ENCODE measurements around the gene ARHGEF9. TPM values are rescaled to one million over a fixed set of nuclear protein-coding genes. Genes with fewer than 3 reads are reported as not detected.

Gene ARHGEF9
- total and polyA plus RNA-seq, 2 of the 8 experiments (the other 6 are each of a cell fraction or from before 2014, with no cell fraction given) = 28.7 to 31.8 TPM

- peak; percentile 80 to 86 for DNase-seq (ENCODE audit: low read depth in 1 of 2, low spot score in 2 of 2)
- Histone ChIP-seq H2BK20ac (ENCODE audit: low read length) (no peak overlapping the region), H2AFZ (ENCODE audit: low read length) (no peak overlapping the region), H3K27ac (ENCODE audit: low read depth, low read length) (peak overlapping the region; percentile 91; the same call in 1 of the 2 replicates), H2AK5ac (ENCODE audit: low read depth, low read length) (no peak overlapping the region), H4K20me1 (replicated peaks in 1 of 2; ENCODE audit: control insufficient read depth in 1 of 2, insufficient read depth in 2 of 2, low read length in 2 of 2) (peaks cover 0 to 4% of the 10 kb centered on the region in 2 experiments), H2BK120ac (replicated peaks; ENCODE audit: low read depth, low read length) (no peak overlapping the region), H3K4me1 (replicated peaks in 1 of 4; ENCODE audit: control insufficient read depth in 3 of 4, insufficient read depth in 4 of 4, low read length in 3 of 4) (peaks cover 0 to 9% (median 5%) of the 10 kb centered on the region in 4 experiments; a peak in 5 of 7 replicates), H4K8ac (ENCODE audit: extremely low read depth, insufficient read depth, low read length) (no peak overlapping the region; the same call in 1 of the 2 replicates), H3K23me2 (ENCODE audit: low read depth, low read length) (peaks cover 3% of the 10 kb centered on the region; the same call in 1 of the 2 replicates), H3K27me3 (replicated peaks in 1 of 4; ENCODE audit: control insufficient read depth in 3 of 4, extremely low read depth in 1 of 4, insufficient read depth in 3 of 4, low read length in 3 of 4) (no peaks in the 10 kb centered on the region), H3K4me3 (ENCODE audit: extremely low read depth in 1 of 4, insufficient read depth in 2 of 4, low read depth in 3 of 4, low read length in 4 of 4) (peak overlapping the region; percentile 65 to 75 (median 70)), H4K91ac (replicated peaks; ENCODE audit: insufficient read length, low read length) (no peak overlapping the region), H3K79me1 (ENCODE audit: low read depth, low read length) (no peaks in the 10 kb centered on the region), H3K4ac (replicated peaks; ENCODE audit: insufficient read length, low read depth, low read length) (no peak overlapping the region), H3K9me3 (ENCODE audit: insufficient read depth in 2 of 2, low read depth in 1 of 2, low read length in 1 of 2) (no peaks in the 10 kb centered on the region), H3K4me2 (ENCODE audit: insufficient read depth in 1 of 2, low read depth in 2 of 2, low read length in 2 of 2) (peak overlapping the region; percentile 79 to 93), H3K56ac (replicated peaks; ENCODE audit: insufficient read length, low read depth, low read length) (peak overlapping the region; percentile 92), H3K36me3 (ENCODE audit: control insufficient read depth in 2 of 4, insufficient read depth in 4 of 4, low read length in 3 of 4) (peaks cover 0 to 2% (median 0%) of the 10 kb centered on the region in 4 experiments; a peak in 1 of 8 replicates), H3K9ac (replicated peaks in 1 of 4; ENCODE audit: extremely low read depth in 1 of 4, low read depth in 3 of 4, low read length in 3 of 4) (peak overlapping the region in 3 of 4 experiments; percentile 73 to 90 (median 82); a peak in 5 of 7 replicates), H2BK12ac (ENCODE audit: low read depth, low read length) (no peak overlapping the region; the same call in 1 of the 2 replicates), H3K23ac (ENCODE audit: insufficient read length) (no peak overlapping the region), H2BK15ac (ENCODE audit: low read length) (no peak overlapping the region), H2BK5ac (ENCODE audit: low read depth, low read length) (peak overlapping the region; percentile 66; the same call in 1 of the 2 replicates), H3K14ac (ENCODE audit: insufficient read length) (no peak overlapping the region), H3K18ac (ENCODE audit: extremely low read depth, low read length) (peak overlapping the region; percentile 78), H3K79me2 (ENCODE audit: control insufficient read depth in 1 of 2, insufficient read depth in 2 of 2, low read length in 2 of 2) (peaks cover 0 to 45% of the 10 kb centered on the region in 2 experiments; a peak in 3 of 4 replicates), H4K5ac (ENCODE audit: insufficient read length, low read depth, low read length) (no peak overlapping the region)
- WGBS, 2 experiments (ENCODE audit: extremely low coverage in 1 of 2, insufficient coverage in 1 of 2, insufficient read length in 1 of 2, insufficient replicate concordance in 2 of 2, low coverage in 1 of 2, low lambda C conversion rate in 2 of 2, missing lambda C conversion rate in 1 of 2) = 3% methylated on average over 6 of the region's 44 CpGs; no CpG with 5 or more reads in 1 of the 2 experiments
- ChIA-PET POLR2A (ENCODE audit: partially characterized antibody) (interaction anchor here (0.6 to 1.9 kb wide), 3 partner anchors 10 to 59 kb away, joined by 3 to 12 read pairs (median 7); partner anchors contain the start of gene ARHGEF9), CTCF (ENCODE audit: partially characterized antibody) (interaction anchor here (0.5 to 1.2 kb wide), 3 partner anchors 15 to 360 kb away, joined by 3 to 4 read pairs (median 3); no protein-coding TSS in a partner anchor)
- FAIRE-seq = no peak
- no peak for TF ChIP-seq TEAD4 (IDR thresholded peaks at IDR 0.05; ENCODE audit: low read depth, low read length)
- no peak for TF ChIP-seq BCL11A (IDR thresholded peaks at IDR 0.05; ENCODE audit: low read depth in 2 of 2, low read length in 2 of 2)
- TF ChIP-seq EP300 (IDR thresholded peaks at IDR 0.05; ENCODE audit: borderline replicate concordance in 1 of 2, low read depth in 2 of 2, low read length in 2 of 2) = no peak
- TF ChIP-seq EGR1 (IDR thresholded peaks at IDR 0.05; ENCODE audit: borderline replicate concordance, low read depth, low read length) = no peak
- TF ChIP-seq KDM1A (IDR thresholded peaks at IDR 0.05; ENCODE audit: borderline replicate concordance, low read length) = no peak
- TF ChIP-seq YY1 (IDR thresholded peaks at IDR 0.05; ENCODE audit: low read depth, low read length) = no peak
- no peak for TF ChIP-seq FOSL1 (IDR thresholded peaks at IDR 0.05; ENCODE audit: insufficient read depth, low read depth, low read length)
- no peak for TF ChIP-seq SRF (IDR thresholded peaks at IDR 0.05; ENCODE audit: low read depth, low read length)
- TF ChIP-seq TAF7 (optimal IDR thresholded peaks at IDR 0.05; ENCODE audit: borderline replicate concordance, low read depth, low read length) = no peak
- no peak for TF ChIP-seq MAX (IDR thresholded peaks at IDR 0.05)
- no peak for TF ChIP-seq GTF2F1 (IDR thresholded peaks at IDR 0.05; ENCODE audit: borderline replicate concordance, low read depth, low read length)
Measured at GRCh38 chrX:63754860-63755579, 30.0 kb downstream of the ARHGEF9 start.
